ENCODE data around the gene NCBP3.

The NCBP3 gene

GRCh38 chr17:3754458-3755334 is 91.3 kb downstream of the NCBP3 start:
- peak; percentile 36 for DNase-seq (ENCODE audit: low read depth)

GRCh38 chr17:3754066-3754457 is 92.0 kb downstream of the NCBP3 start:
- no peak for DNase-seq (ENCODE audit: low read depth)

GRCh38 chr17:3753624-3754023 is 92.4 kb downstream of the NCBP3 start:
- DNase-seq (ENCODE audit: low read depth): no peak

All from stimulated activated CD8-positive, alpha-beta memory T cell treated with anti-CD3 and anti-CD28 coated beads, Interleukin-12 subunit alpha, Interleukin-12 subunit beta, amount 100 ng/mL, for 4 hours (primary cell).